OCI-LY3 (cell line): ENCODE results near the gene ARHGAP6.

Experiments used
- EZH2phosphoT487 ChIP-seq: fragments of 200-600 bp; shearing (Covaris generic); IDR thresholded peaks from 2 replicates; pipeline ENCODE4 v1.6.1; 2018; ENCODE audit warnings: antibody characterized with exemption, mixed run types, low read depth
- TF ChIP-seq, protein P1 (sequence below): fragments of 200-600, 300-600 bp; sonication (generic); IDR thresholded peaks from 2 replicates; pipeline ENCODE4 v1.5.1; 2014; ENCODE audit warnings: antibody characterized with exemption, low read length, low read depth

DNA sequence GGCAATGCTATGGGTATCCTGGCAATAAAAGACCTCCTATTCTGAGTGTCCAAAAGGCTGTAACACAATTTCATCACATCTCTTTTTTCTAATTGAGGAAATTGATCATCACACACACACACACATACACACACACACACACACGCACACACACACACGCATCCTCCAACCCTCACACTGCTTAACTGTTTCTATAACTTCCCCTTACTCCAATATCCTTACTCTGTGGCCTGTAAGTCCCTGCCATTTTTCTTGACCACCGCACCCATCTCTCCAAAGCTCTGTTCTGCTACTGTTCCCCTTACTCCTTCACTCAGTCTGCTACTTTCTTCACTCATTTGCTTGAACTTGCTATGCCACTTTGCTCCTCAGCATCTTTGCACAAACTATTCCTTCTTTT lies 256.9 kb downstream of the ARHGAP6 start:
- TF ChIP-seq, protein P1, sequence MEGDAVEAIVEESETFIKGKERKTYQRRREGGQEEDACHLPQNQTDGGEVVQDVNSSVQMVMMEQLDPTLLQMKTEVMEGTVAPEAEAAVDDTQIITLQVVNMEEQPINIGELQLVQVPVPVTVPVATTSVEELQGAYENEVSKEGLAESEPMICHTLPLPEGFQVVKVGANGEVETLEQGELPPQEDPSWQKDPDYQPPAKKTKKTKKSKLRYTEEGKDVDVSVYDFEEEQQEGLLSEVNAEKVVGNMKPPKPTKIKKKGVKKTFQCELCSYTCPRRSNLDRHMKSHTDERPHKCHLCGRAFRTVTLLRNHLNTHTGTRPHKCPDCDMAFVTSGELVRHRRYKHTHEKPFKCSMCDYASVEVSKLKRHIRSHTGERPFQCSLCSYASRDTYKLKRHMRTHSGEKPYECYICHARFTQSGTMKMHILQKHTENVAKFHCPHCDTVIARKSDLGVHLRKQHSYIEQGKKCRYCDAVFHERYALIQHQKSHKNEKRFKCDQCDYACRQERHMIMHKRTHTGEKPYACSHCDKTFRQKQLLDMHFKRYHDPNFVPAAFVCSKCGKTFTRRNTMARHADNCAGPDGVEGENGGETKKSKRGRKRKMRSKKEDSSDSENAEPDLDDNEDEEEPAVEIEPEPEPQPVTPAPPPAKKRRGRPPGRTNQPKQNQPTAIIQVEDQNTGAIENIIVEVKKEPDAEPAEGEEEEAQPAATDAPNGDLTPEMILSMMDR: no peak
- TF ChIP-seq EZH2phosphoT487: no peak
